Upper lobe of right lung (tissue), 1 donor: ENCODE data around the gene PLN. TPM values are rescaled to one million over a fixed set of nuclear protein-coding genes. Genes with fewer than 3 reads are reported as not detected.

Experiments used
- ATAC-seq: fragments of 200-7000 bp; cut with Tn5 transposase; one replicate; pipeline ENCODE4 v1.9.1; 2020; ENCODE audit warnings: mild to moderate bottlenecking, moderate library complexity
- DNase-seq: peaks from one replicate; pipeline ENCODE4 v3.0.0-alpha.2; 2020
- H3K27ac ChIP-seq: fragments of 200-600 bp; one replicate; pipeline ENCODE4 v1.8.0; 2022
- H3K27me3 ChIP-seq: fragments of 200-600 bp; one replicate; pipeline ENCODE4 v1.8.0; 2022; ENCODE audit warnings: mild to moderate bottlenecking
- H3K36me3 ChIP-seq: fragments of 200-600 bp; one replicate; pipeline ENCODE4 v1.8.0; 2022
- H3K4me1 ChIP-seq: fragments of 200-600 bp; one replicate; pipeline ENCODE4 v1.8.0; 2022
- H3K4me3 ChIP-seq: fragments of 200-600 bp; one replicate; pipeline ENCODE4 v1.8.0; 2022; ENCODE audit warnings: mild to moderate bottlenecking
- H3K9me3 ChIP-seq: fragments of 200-600 bp; one replicate; pipeline ENCODE4 v1.8.0; 2022
- CTCF ChIP-seq: fragments of 200-600 bp; IDR thresholded peaks from one replicate; pipeline ENCODE4 v1.8.0; 2022; ENCODE audit warnings: antibody characterized with exemption
- intact Hi-C: fragments of 100-400 bp; cut with DNase I; formaldehyde crosslinking; loops from one replicate; pipeline ENCODE4 v1.11.0; 2022
- total RNA-seq: library from RNA; stranded (reverse); fragmentation: NEBNext Ultra II Directional; extraction: Animal tissue kit (Norgen Biotek cat#: 25700); gene quantifications from one replicate; pipeline ENCODE4 v1.2.1, GENCODE V29; 2021
- donor health status: DM: no; HTN: yes; CAD: no; lungs with severe emphysema.

The PLN gene
- total RNA-seq, 1 donor from 2014 or later = 5.8 TPM

- no peak overlapping the region for H3K4me3 ChIP-seq
- ATAC-seq (no peak), DNase-seq (no peak)
- H3K4me1 ChIP-seq = no peaks in the 10 kb centered on the region
- H3K9me3 ChIP-seq = no peaks in the 10 kb centered on the region
- intact Hi-C loops = no loop called here
- H3K27me3 ChIP-seq = no peaks in the 10 kb centered on the region
- H3K27ac ChIP-seq = no peak overlapping the region
- TF ChIP-seq CTCF = no peak
- H3K36me3 ChIP-seq = no peaks in the 10 kb centered on the region
Observed at GRCh38 chr6:118536478-118536877, 11.6 kb upstream of the PLN start.

- no peaks in the 10 kb centered on the region for H3K36me3 ChIP-seq
- H3K27me3 ChIP-seq = no peaks in the 10 kb centered on the region
- no peak for TF ChIP-seq CTCF
- H3K4me3 ChIP-seq = no peak overlapping the region
- DNase-seq (no peak), ATAC-seq (no peak)
- intact Hi-C loops = no loop called here
- no peaks in the 10 kb centered on the region for H3K4me1 ChIP-seq
- H3K9me3 ChIP-seq = no peaks in the 10 kb centered on the region
- no peak overlapping the region for H3K27ac ChIP-seq
Observed at GRCh38 chr6:118537574-118537973, 10.5 kb upstream of the PLN start.

- no peak overlapping the region for H3K27ac ChIP-seq
- no peak for TF ChIP-seq CTCF
- H3K4me3 ChIP-seq = no peak overlapping the region
- no peaks in the 10 kb centered on the region for H3K4me1 ChIP-seq
- H3K36me3 ChIP-seq = no peaks in the 10 kb centered on the region
- ATAC-seq (no peak), DNase-seq (no peak)
- H3K9me3 ChIP-seq = no peaks in the 10 kb centered on the region
- intact Hi-C loops = no loop called here
- H3K27me3 ChIP-seq = no peaks in the 10 kb centered on the region
Observed at GRCh38 chr6:118542184-118542952, 5.7 kb upstream of the PLN start.

GRCh38 chr6:118544105-118544504 is 4.0 kb upstream of the PLN start:
- H3K27ac ChIP-seq = no peak overlapping the region

GRCh38 chr6:118546164-118546879 is 1.8 kb upstream of the PLN start:
- TF ChIP-seq CTCF = no peak
- Histone ChIP-seq H3K9me3 (no peaks in the 10 kb centered on the region), H3K4me1 (no peaks in the 10 kb centered on the region), H3K27ac (no peak overlapping the region), H3K36me3 (no peaks in the 10 kb centered on the region), H3K4me3 (no peak overlapping the region), H3K27me3 (no peaks in the 10 kb centered on the region)
- no peak for DNase-seq
- ATAC-seq = no peak
- intact Hi-C loops = no loop called here

More at GRCh38 chr6:118544105-118544504, 4.0 kb upstream of the PLN start:
- Histone ChIP-seq H3K27me3 (no peaks in the 10 kb centered on the region), H3K9me3 (no peaks in the 10 kb centered on the region), H3K36me3 (no peaks in the 10 kb centered on the region), H3K4me3 (no peak overlapping the region), H3K4me1 (no peaks in the 10 kb centered on the region)
- no peak for TF ChIP-seq CTCF
- intact Hi-C loops = no loop called here
- no peak for ATAC-seq
- no peak for DNase-seq
